Measurements from ENCODE around the gene TTBK1.
A peak's percentile ranks its signal among the peaks of the same experiment; 100 is the strongest.

The TTBK1 gene

GRCh38 chr6:43256670-43257366 lies 13.5 kb downstream of the TTBK1 start:
- no peak for DNase-seq

- DNase-seq, result no peak
Measured at GRCh38 chr6:43257367-43258145, 14.3 kb downstream of the TTBK1 start.

- DNase-seq, result no peak
Measured at GRCh38 chr6:43258180-43258579, 14.9 kb downstream of the TTBK1 start.

- no peak for DNase-seq
Measured at GRCh38 chr6:43258807-43259686, 15.8 kb downstream of the TTBK1 start.

GRCh38 chr6:43260791-43261190 lies 17.5 kb downstream of the TTBK1 start:
- DNase-seq, result no peak

GRCh38 chr6:43261198-43261597 lies 17.9 kb downstream of the TTBK1 start:
- DNase-seq, result no peak

GRCh38 chr6:43262000-43262779 lies 18.9 kb downstream of the TTBK1 start:
- DNase-seq, result no peak

- DNase-seq, result no peak
Measured at GRCh38 chr6:43262780-43263313, 19.6 kb downstream of the TTBK1 start.

GRCh38 chr6:43263314-43264178 lies 20.3 kb downstream of the TTBK1 start:
- peak; percentile 45 to 67 (median 58) for DNase-seq

GRCh38 chr6:43264599-43265145 lies 21.4 kb downstream of the TTBK1 start:
- no peak for DNase-seq

GRCh38 chr6:43265564-43265963 lies 22.3 kb downstream of the TTBK1 start:
- no peak for DNase-seq

GRCh38 chr6:43267619-43268354 lies 24.5 kb downstream of the TTBK1 start:
- no peak for DNase-seq

GRCh38 chr6:43268355-43268700 lies 25.0 kb downstream of the TTBK1 start:
- DNase-seq, result no peak

- no peak for DNase-seq
Measured at GRCh38 chr6:43268782-43269272, 25.5 kb downstream of the TTBK1 start.

- peak in 5 of 6 experiments; percentile 9 to 57 (median 36) for DNase-seq
Measured at GRCh38 chr6:43269273-43270007, 26.2 kb downstream of the TTBK1 start.

GRCh38 chr6:43271103-43271815 lies 28.0 kb downstream of the TTBK1 start:
- no peak for DNase-seq

- DNase-seq, result no peak
Measured at GRCh38 chr6:43271944-43272343, 28.7 kb downstream of the TTBK1 start.

GRCh38 chr6:43273707-43274106 lies 30.4 kb downstream of the TTBK1 start:
- DNase-seq, result no peak

Measured in stimulated activated naive CD4-positive, alpha-beta T cell (primary cell).